T47D (cell line): Measurements from ENCODE around the gene CCDC107.

ENCODE experiments used
- DNase-seq, 2 experiments: peaks; one replicate each; pipeline versions ENCODE4 v3.0.0 to v3.0.0-alpha.2; 2011 to 2012; ENCODE audit warnings: low read depth in 1 of 2, low spot score in 1 of 2
- JUND ChIP-seq: IDR thresholded peaks from 2 replicates; pipeline ENCODE4 v1.6.1; 2012; ENCODE audit warnings: low read depth
- in situ Hi-C: cut with HindIII; loops from 2 replicates; pipeline ENCODE4 v1.10.0; 2016; ENCODE audit warnings: low sequenced_read_pairs, low pct_unique_long_range_greater_than_20kb

Gene CCDC107

GRCh38 chr9:35684921-35685320 is 26.8 kb downstream of the CCDC107 start:
- DNase-seq: no peak
- TF ChIP-seq JUND: no peak
- in situ Hi-C loops: no loop called here

- in situ Hi-C loops: no loop called here
- TF ChIP-seq JUND: no peak
- DNase-seq: no peak
Observed at GRCh38 chr9:35685506-35685905, 27.4 kb downstream of the CCDC107 start.

GRCh38 chr9:35686222-35687203 is 28.4 kb downstream of the CCDC107 start:
- no peak for DNase-seq
- in situ Hi-C loops: no loop called here

GRCh38 chr9:35687306-35687705 is 29.2 kb downstream of the CCDC107 start:
- no peak for DNase-seq
- in situ Hi-C loops: no loop called here
- no peak for TF ChIP-seq JUND

More at GRCh38 chr9:35686222-35687203, 28.4 kb downstream of the CCDC107 start:
- TF ChIP-seq JUND: no peak

- DNase-seq: no peak
- TF ChIP-seq JUND: no peak
- in situ Hi-C loops: no loop called here
Observed at GRCh38 chr9:35687972-35688557, 30.0 kb downstream of the CCDC107 start.

- no peak for DNase-seq
- in situ Hi-C loops: no loop called here
- TF ChIP-seq JUND: no peak
Observed at GRCh38 chr9:35688558-35689541, 30.8 kb downstream of the CCDC107 start.

GRCh38 chr9:35689542-35690293 is 31.6 kb downstream of the CCDC107 start, which contains the start of gene TPM2:
Gene TPM2, minus strand, starts transcription at chr9:35689925. Its CDS starts 108 bp downstream, at chr9:35689817.
- in situ Hi-C loops: no loop called here
- TF ChIP-seq JUND: no peak
- no peak for DNase-seq

- no peak for TF ChIP-seq JUND
- in situ Hi-C loops: no loop called here
- DNase-seq: no peak
Observed at GRCh38 chr9:35690294-35690613, 32.2 kb downstream of the CCDC107 start.

GRCh38 chr9:35690614-35691333 is 32.7 kb downstream of the CCDC107 start:
- no peak for TF ChIP-seq JUND
- DNase-seq: peak; percentile 26 to 54
- in situ Hi-C loops: no loop called here

GRCh38 chr9:35691334-35691650 is 33.2 kb downstream of the CCDC107 start:
- DNase-seq: no peak
- TF ChIP-seq JUND: no peak
- in situ Hi-C loops: no loop called here

GRCh38 chr9:35691757-35692301 is 33.7 kb downstream of the CCDC107 start:
- no peak for DNase-seq
- TF ChIP-seq JUND: no peak
- in situ Hi-C loops: no loop called here
